ENCODE measurements around the gene DALRD3. TPM values are rescaled to one million over a fixed set of nuclear protein-coding genes. Genes with fewer than 3 reads are reported as not detected.

DALRD3 gene
- total RNA-seq, 1 donor from 2014 or later = 32.9 TPM

DNA sequence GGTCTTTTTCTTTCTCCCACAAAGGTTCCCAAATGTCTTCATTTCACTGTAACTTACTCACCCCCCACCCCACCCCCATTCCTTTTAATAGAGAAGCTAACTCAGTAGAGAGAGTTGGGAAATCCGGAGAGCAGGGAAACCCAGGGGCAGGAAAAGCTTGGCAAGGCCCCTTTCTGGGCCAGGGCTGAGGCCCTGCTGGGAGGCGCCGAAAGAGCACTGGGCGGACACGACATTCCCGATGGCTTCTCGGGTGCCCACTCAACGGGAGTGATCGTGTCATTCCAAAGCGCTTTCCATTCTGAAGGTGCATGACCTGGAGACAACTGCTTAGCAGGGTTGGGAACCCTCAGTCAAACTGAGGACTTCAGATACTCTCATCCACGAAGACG is 1.6 kb upstream of the DALRD3 start:
- H3K27ac Mint-ChIP-seq = no peak overlapping the region
- H3K27ac ChIP-seq = no peak overlapping the region
- H3K36me3 Mint-ChIP-seq = peaks cover 19% of the 10 kb centered on the region
- H3K27me3 ChIP-seq = no peaks in the 10 kb centered on the region
- no peaks in the 10 kb centered on the region for H3K9me3 ChIP-seq (ENCODE audit: low read depth)
- TF ChIP-seq, protein P1, sequence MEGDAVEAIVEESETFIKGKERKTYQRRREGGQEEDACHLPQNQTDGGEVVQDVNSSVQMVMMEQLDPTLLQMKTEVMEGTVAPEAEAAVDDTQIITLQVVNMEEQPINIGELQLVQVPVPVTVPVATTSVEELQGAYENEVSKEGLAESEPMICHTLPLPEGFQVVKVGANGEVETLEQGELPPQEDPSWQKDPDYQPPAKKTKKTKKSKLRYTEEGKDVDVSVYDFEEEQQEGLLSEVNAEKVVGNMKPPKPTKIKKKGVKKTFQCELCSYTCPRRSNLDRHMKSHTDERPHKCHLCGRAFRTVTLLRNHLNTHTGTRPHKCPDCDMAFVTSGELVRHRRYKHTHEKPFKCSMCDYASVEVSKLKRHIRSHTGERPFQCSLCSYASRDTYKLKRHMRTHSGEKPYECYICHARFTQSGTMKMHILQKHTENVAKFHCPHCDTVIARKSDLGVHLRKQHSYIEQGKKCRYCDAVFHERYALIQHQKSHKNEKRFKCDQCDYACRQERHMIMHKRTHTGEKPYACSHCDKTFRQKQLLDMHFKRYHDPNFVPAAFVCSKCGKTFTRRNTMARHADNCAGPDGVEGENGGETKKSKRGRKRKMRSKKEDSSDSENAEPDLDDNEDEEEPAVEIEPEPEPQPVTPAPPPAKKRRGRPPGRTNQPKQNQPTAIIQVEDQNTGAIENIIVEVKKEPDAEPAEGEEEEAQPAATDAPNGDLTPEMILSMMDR (IDR thresholded peaks at IDR 0.05) = no peak
- TF ChIP-seq EZH2phosphoT487 (IDR thresholded peaks at IDR 0.05) (no peak), EZH2 (IDR thresholded peaks at IDR 0.05) (no peak)
- H3K36me3 ChIP-seq = no peaks in the 10 kb centered on the region
- H3F3A ChIP-seq (ENCODE audit: low read depth) = peaks cover 78% of the 10 kb centered on the region
- peaks cover 26% of the 10 kb centered on the region for H3K4me1 Mint-ChIP-seq
- H3K9me3 Mint-ChIP-seq = no peaks in the 10 kb centered on the region
- H3K4me3 Mint-ChIP-seq = peak overlapping the region; percentile 97
- peaks cover 15% of the 10 kb centered on the region for H3K4me1 ChIP-seq
- H3K9ac ChIP-seq = peak overlapping the region; percentile 75
- no peak for DNase-seq (ENCODE audit: low spot score)
- H3K4me3 ChIP-seq = peak overlapping the region; percentile 73
- peaks cover 38% of the 10 kb centered on the region for H4K20me1 ChIP-seq (ENCODE audit: low read depth)
- H3K4me2 ChIP-seq = peak overlapping the region; percentile 82
- H2AFZ ChIP-seq (replicated peaks) = no peak overlapping the region
- H3K79me2 ChIP-seq (ENCODE audit: low read depth) = peaks cover 44% of the 10 kb centered on the region
- peaks cover 7% of the 10 kb centered on the region for H3K27me3 Mint-ChIP-seq (ENCODE audit: insufficient read depth, low read depth)

DNA sequence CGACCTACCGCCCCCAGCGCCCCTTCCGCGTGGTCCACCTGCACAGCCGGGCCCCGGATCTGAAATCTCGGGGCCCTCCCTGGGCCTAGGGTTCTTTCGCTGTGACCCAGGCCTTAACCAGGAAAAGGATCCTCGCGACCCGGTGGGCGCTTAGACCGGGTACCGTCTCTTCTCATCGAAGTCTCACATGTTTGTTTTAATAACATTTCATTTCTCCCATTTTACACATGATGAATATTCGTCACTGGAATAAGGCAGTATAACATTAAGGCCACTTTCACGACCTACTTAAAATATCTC is 277 bp upstream of the DALRD3 start:
- Histone ChIP-seq H2AFZ (replicated peaks) (no peak overlapping the region), H3F3A (ENCODE audit: low read depth) (peaks cover 71% of the 10 kb centered on the region)
- H3K27ac Mint-ChIP-seq = peak overlapping the region; percentile 8

DNA sequence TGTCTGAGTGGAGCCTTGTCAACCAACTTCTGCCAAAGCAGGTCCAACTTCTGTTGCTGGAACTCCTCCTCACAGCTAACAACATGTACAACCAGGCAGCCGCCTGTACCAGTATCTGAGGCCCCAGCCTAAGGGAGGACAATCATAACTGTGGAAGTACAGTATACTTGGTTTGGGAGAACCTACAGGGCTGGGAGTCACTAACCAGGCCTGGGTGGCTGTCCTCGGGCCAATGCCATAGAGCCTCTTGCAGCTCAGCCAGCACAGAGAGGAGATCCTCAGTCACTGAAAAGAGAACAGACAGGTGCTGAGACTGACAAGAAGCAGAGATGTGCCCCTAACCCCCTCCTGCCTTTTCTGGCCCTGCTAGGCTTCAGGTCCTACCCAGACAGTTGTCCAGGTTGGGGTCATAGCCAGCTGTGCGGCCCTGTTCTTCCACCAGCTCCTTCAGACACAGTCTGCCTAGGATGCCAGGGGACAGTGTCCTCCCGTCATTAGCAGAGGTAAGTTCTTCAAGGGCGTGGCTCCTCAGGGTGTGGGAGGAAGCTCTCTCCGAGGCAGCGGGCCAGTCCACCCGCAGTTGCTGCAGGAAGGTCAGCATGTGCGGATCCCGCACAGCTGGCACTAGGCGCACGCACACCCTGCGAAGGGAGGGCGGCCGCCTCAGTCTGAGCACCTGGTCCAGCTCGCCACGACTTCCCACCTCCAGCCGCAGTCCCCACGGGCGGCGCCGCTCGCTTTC is 980 bp downstream of the DALRD3 start:
- Mint-ChIP-seq H3K27me3 (ENCODE audit: insufficient read depth, low read depth) (peaks cover 5% of the 10 kb centered on the region), H3K27ac (no peak overlapping the region)
- H2AFZ ChIP-seq (replicated peaks) = no peak overlapping the region

More for the DNA sequence above, 277 bp upstream of the DALRD3 start:
- DNase-seq (ENCODE audit: low spot score) = no peak
- H3K79me2 ChIP-seq (ENCODE audit: low read depth) = peaks cover 38% of the 10 kb centered on the region
- peak overlapping the region; percentile 82 for H3K4me2 ChIP-seq
- Mint-ChIP-seq H3K4me3 (peak overlapping the region; percentile 97), H3K36me3 (peaks cover 20% of the 10 kb centered on the region), H3K4me1 (peaks cover 23% of the 10 kb centered on the region), H3K27me3 (ENCODE audit: insufficient read depth, low read depth) (peaks cover 7% of the 10 kb centered on the region), H3K9me3 (no peaks in the 10 kb centered on the region)
- TF ChIP-seq EZH2phosphoT487 (IDR thresholded peaks at IDR 0.05) = no peak
- no peak for TF ChIP-seq EZH2 (IDR thresholded peaks at IDR 0.05)
- TF ChIP-seq, protein P1 (IDR thresholded peaks at IDR 0.05) = no peak
- peaks cover 51% of the 10 kb centered on the region for H4K20me1 ChIP-seq (ENCODE audit: low read depth)
- H3K9me3 ChIP-seq (ENCODE audit: low read depth) = no peaks in the 10 kb centered on the region
- no peak overlapping the region for H3K9ac ChIP-seq
- peak overlapping the region; percentile 79 for H3K4me3 ChIP-seq
- no peak overlapping the region for H3K27ac ChIP-seq
- H3K36me3 ChIP-seq = no peaks in the 10 kb centered on the region
- H3K4me1 ChIP-seq = peaks cover 15% of the 10 kb centered on the region
- H3K27me3 ChIP-seq = no peaks in the 10 kb centered on the region

More for the DNA sequence above, 980 bp downstream of the DALRD3 start:
- H3K27me3 ChIP-seq = no peaks in the 10 kb centered on the region
- H3K36me3 ChIP-seq = no peaks in the 10 kb centered on the region
- peaks cover 16% of the 10 kb centered on the region for H3K4me1 Mint-ChIP-seq
- peaks cover 59% of the 10 kb centered on the region for H3F3A ChIP-seq (ENCODE audit: low read depth)
- peaks cover 38% of the 10 kb centered on the region for H3K79me2 ChIP-seq (ENCODE audit: low read depth)
- peaks cover 15% of the 10 kb centered on the region for H3K36me3 Mint-ChIP-seq
- H3K9me3 ChIP-seq (ENCODE audit: low read depth) = no peaks in the 10 kb centered on the region
- no peak overlapping the region for H3K9ac ChIP-seq
- H3K4me3 Mint-ChIP-seq = peak overlapping the region; percentile 97
- no peak overlapping the region for H3K27ac ChIP-seq
- H3K4me2 ChIP-seq = peak overlapping the region; percentile 82
- H3K9me3 Mint-ChIP-seq = no peaks in the 10 kb centered on the region
- peak overlapping the region; percentile 79 for H3K4me3 ChIP-seq
- peaks cover 55% of the 10 kb centered on the region for H4K20me1 ChIP-seq (ENCODE audit: low read depth)
- TF ChIP-seq EZH2 (IDR thresholded peaks at IDR 0.05) (no peak), EZH2phosphoT487 (IDR thresholded peaks at IDR 0.05) (no peak)
- TF ChIP-seq, protein P1 (IDR thresholded peaks at IDR 0.05) = no peak
- H3K4me1 ChIP-seq = peaks cover 8% of the 10 kb centered on the region
- DNase-seq (ENCODE audit: low spot score) = no peak
